ENCODE data around the gene TSPYL2. TPM values are rescaled to one million over a fixed set of nuclear protein-coding genes. Genes with fewer than 3 reads are reported as not detected.

Gene TSPYL2
- 112 and 126 TPM in 2 replicates for total RNA-seq
- 33.5 TPM for total RNA-seq (2013)
- 101 and 223 TPM in 2 replicates for polyA plus RNA-seq
- polyA minus RNA-seq: 45.9 and 59.7 TPM in 2 replicates

DNA sequence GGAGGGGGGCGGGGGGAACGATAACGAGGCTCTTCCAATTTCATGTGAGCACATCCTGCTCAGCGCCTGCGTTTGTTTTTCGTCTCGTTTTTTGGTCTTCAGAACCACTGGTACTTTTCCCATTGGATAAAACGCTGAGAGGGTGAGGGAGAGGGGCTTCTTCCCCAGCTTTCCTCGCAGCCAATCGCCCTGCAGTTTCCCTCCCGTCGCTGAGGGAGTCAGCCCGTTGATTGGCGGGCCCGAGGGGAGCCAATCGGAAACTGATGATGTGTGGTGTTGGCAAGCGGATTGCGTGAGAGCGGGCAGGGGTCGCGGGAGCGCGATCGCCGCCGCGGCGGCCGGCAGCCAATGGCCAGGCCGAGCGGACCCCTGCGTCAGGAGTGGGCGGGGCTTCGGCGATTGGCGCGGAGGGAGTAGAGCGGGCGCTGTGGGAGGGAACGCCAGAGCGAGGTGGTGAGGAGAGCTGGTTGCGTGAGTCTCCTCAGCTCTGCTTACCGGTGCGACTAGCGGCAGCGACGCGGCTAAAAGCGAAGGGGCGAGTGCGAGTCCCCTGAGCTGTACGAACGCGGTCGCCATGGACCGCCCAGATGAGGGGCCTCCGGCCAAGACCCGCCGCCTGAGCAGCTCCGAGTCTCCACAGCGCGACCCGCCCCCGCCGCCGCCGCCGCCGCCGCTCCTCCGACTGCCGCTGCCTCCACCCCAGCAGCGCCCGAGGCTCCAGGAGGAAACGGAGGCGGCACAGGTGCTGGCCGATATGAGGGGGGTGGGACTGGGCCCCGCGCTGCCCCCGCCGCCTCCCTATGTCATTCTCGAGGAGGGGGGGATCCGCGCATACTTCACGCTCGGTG, at the start of gene TSPYL2:
Gene TSPYL2 (plus strand): TSS at position 443 of the 848 bp plus-strand sequence. CDS start 132 bp downstream, at position 575.
- peak; percentile 95 for DNase-seq
- H3K4me1 Mint-ChIP-seq: peaks cover 31% of the 10 kb centered on the region
- Histone ChIP-seq H3K9me3 (ENCODE audit: control extremely low read depth in 1 of 3, control insufficient read depth in 2 of 3, insufficient read depth in 1 of 3, low read length in 2 of 3) (no peaks in the 10 kb centered on the region), H3K36me3 (replicated peaks in 1 of 2; ENCODE audit: control extremely low read depth in 1 of 2, control insufficient read depth in 1 of 2, extremely low read depth in 1 of 2, insufficient read depth in 2 of 2, low read length in 1 of 2) (peaks cover 0 to 19% of the 10 kb centered on the region in 2 experiments), H3K4me3 (ENCODE audit: control extremely low read depth in 1 of 5, extremely low read depth in 1 of 5, insufficient read depth in 1 of 5, low read depth in 2 of 5, low read length in 4 of 5) (peak within 1 kb of the TSS; percentile 61 to 69 (median 65)), H3K4me2 (replicated peaks; ENCODE audit: low read depth, low read length, poor library complexity, severe bottlenecking) (peak within 1 kb of the TSS; percentile 83), H3K4me1 (ENCODE audit: control insufficient read depth in 2 of 2, insufficient read depth in 2 of 2, low read length in 2 of 2) (peaks cover 9 to 17% of the 10 kb centered on the region in 2 donors), H3K9ac (ENCODE audit: low read length) (peak within 1 kb of the TSS; percentile 72), H4K20me1 (ENCODE audit: control insufficient read depth, insufficient read depth, low read length, poor library complexity, severe bottlenecking) (peaks cover 11% of the 10 kb centered on the region), H3K27ac (ENCODE audit: low read length in 2 of 2) (peak within 1 kb of the TSS; percentile 85), H3K27me3 (replicated peaks in 1 of 4; ENCODE audit: control extremely low read depth in 1 of 4, control insufficient read depth in 3 of 4, insufficient read depth in 4 of 4, low read length in 3 of 4) (no peaks in the 10 kb centered on the region), H3K79me2 (ENCODE audit: control insufficient read depth, insufficient read depth, low read length) (peaks cover 13% of the 10 kb centered on the region), H2AFZ (ENCODE audit: insufficient read depth, low read depth, low read length, poor library complexity, severe bottlenecking) (no peak within 1 kb of the TSS)
- CTCF ChIA-PET: interaction anchor here (1.1 to 1.5 kb wide), 3 partner anchors 9 to 143 kb away, joined by 3 to 8 read pairs (median 6); partner anchors contain the start of gene KDM5C
- intact Hi-C loops (cut with micrococcal nuclease): loop anchor here (1.0 to 5.0 kb wide), 4 partner anchors 11 to 1725 kb away; partner anchors contain the start of gene MAGED2
- peak within 1 kb of the TSS; percentile 90 for H3K4me3 Mint-ChIP-seq
- no peaks in the 10 kb centered on the region for H3K27me3 Mint-ChIP-seq
- H3K27ac Mint-ChIP-seq: peak within 1 kb of the TSS; percentile 96
- POLR2A ChIA-PET: interaction anchor here (0.6 to 1.9 kb wide), 9 partner anchors 11 to 1449 kb away, joined by 3 to 30 read pairs (median 6); partner anchors contain the start of genes GNL3L, KANTR, KDM5C and PHF8
- under 1% methylated on average over 57 of the region's 86 CpGs for WGBS (ENCODE audit: insufficient coverage)
- H3K9me3 Mint-ChIP-seq (ENCODE audit: insufficient read depth): no peaks in the 10 kb centered on the region
- ATAC-seq (ENCODE audit: low read depth): peak; percentile 88
- TF ChIP-seq, protein P1, sequence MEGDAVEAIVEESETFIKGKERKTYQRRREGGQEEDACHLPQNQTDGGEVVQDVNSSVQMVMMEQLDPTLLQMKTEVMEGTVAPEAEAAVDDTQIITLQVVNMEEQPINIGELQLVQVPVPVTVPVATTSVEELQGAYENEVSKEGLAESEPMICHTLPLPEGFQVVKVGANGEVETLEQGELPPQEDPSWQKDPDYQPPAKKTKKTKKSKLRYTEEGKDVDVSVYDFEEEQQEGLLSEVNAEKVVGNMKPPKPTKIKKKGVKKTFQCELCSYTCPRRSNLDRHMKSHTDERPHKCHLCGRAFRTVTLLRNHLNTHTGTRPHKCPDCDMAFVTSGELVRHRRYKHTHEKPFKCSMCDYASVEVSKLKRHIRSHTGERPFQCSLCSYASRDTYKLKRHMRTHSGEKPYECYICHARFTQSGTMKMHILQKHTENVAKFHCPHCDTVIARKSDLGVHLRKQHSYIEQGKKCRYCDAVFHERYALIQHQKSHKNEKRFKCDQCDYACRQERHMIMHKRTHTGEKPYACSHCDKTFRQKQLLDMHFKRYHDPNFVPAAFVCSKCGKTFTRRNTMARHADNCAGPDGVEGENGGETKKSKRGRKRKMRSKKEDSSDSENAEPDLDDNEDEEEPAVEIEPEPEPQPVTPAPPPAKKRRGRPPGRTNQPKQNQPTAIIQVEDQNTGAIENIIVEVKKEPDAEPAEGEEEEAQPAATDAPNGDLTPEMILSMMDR (IDR thresholded peaks at IDR 0.05): no peak
- no peak for TF ChIP-seq EZH2 (IDR thresholded peaks at IDR 0.05; ENCODE audit: borderline replicate concordance, insufficient read depth, low read depth, low read length, poor library complexity, severe bottlenecking)

DNA sequence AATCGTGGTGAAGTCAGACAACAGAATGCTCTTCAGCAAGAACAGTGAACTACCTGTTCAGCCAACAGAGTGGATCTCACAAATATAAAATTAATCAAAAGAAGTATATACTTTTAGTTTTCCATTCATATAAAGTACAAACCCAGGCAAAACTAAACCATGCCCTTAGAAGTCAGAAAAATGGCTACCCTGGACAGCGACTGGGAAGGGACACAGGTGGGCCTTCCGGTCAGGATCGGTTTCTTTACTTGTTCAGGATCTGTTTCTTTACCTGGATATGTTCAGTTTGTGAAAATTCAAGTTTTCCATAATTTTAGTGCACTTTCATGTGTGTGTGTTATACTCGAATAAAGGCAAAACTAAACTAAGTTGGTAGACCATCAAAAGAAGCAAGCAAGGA, 46.0 kb upstream of the TSPYL2 start:
- Histone ChIP-seq H3K27ac (ENCODE audit: low read length in 2 of 2) (no peak overlapping the region), H3K79me2 (ENCODE audit: control insufficient read depth, insufficient read depth, low read length) (no peaks in the 10 kb centered on the region), H3K27me3 (replicated peaks in 1 of 4; ENCODE audit: control extremely low read depth in 1 of 4, control insufficient read depth in 3 of 4, insufficient read depth in 4 of 4, low read length in 3 of 4) (peaks cover 0 to 3% (median 0%) of the 10 kb centered on the region in 4 experiments), H4K20me1 (ENCODE audit: control insufficient read depth, insufficient read depth, low read length, poor library complexity, severe bottlenecking) (no peaks in the 10 kb centered on the region), H3K4me3 (ENCODE audit: control extremely low read depth in 1 of 5, extremely low read depth in 1 of 5, insufficient read depth in 1 of 5, low read depth in 2 of 5, low read length in 4 of 5) (no peak overlapping the region), H2AFZ (ENCODE audit: insufficient read depth, low read depth, low read length, poor library complexity, severe bottlenecking) (no peak overlapping the region), H3K9me3 (ENCODE audit: control extremely low read depth in 1 of 3, control insufficient read depth in 2 of 3, insufficient read depth in 1 of 3, low read length in 2 of 3) (no peaks in the 10 kb centered on the region), H3K4me2 (replicated peaks; ENCODE audit: low read depth, low read length, poor library complexity, severe bottlenecking) (no peak overlapping the region), H3K9ac (ENCODE audit: low read length) (no peak overlapping the region), H3K4me1 (ENCODE audit: control insufficient read depth in 2 of 2, insufficient read depth in 2 of 2, low read length in 2 of 2) (no peaks in the 10 kb centered on the region), H3K36me3 (replicated peaks in 1 of 2; ENCODE audit: control extremely low read depth in 1 of 2, control insufficient read depth in 1 of 2, extremely low read depth in 1 of 2, insufficient read depth in 2 of 2, low read length in 1 of 2) (no peaks in the 10 kb centered on the region)
- TF ChIP-seq EZH2 (IDR thresholded peaks at IDR 0.05; ENCODE audit: borderline replicate concordance, insufficient read depth, low read depth, low read length, poor library complexity, severe bottlenecking): no peak
- TF ChIP-seq, protein P1 (IDR thresholded peaks at IDR 0.05): no peak
- DNase-seq (no peak), ATAC-seq (ENCODE audit: low read depth) (no peak)
- intact Hi-C loops (cut with micrococcal nuclease): no loop called here
- no CpG with 5 or more reads among the region's 5 CpGs for WGBS (ENCODE audit: insufficient coverage)
- no peak overlapping the region for H3K4me3 Mint-ChIP-seq
- peaks cover 5% of the 10 kb centered on the region for H3K27me3 Mint-ChIP-seq
- no peaks in the 10 kb centered on the region for H3K4me1 Mint-ChIP-seq
- ChIA-PET POLR2A (no interaction called here), CTCF (no interaction called here)
- H3K9me3 Mint-ChIP-seq (ENCODE audit: insufficient read depth): no peaks in the 10 kb centered on the region
- no peak overlapping the region for H3K27ac Mint-ChIP-seq
